Activated CD4-positive, alpha-beta T cell treated with anti-CD3 and anti-CD28 coated beads, Interleukin-2, Interleukin-6, amounts not matched to agents 100 ng/mL and 50 ng/mL, durations not matched to agents 16 hours and 8 hours (primary cell): ENCODE measurements around the gene GNAQ.
"Not testable (repeated sequence)": the region's sequence is repeated elsewhere in the genome, so short reads cannot be mapped to it uniquely, and the experiment has no call there.

ENCODE experiments used
- DNase-seq: peaks from one replicate; pipeline ENCODE4 v3.0.0-alpha.2; 2020

The GNAQ gene

GRCh38 chr9:77759391-77759790, 272.2 kb downstream of the GNAQ start:
- DNase-seq: no peak

GRCh38 chr9:77756449-77756848, 275.2 kb downstream of the GNAQ start:
- DNase-seq: no peak

GRCh38 chr9:77753180-77753579, 278.4 kb downstream of the GNAQ start:
- no peak for DNase-seq

- DNase-seq: no peak
Observed at GRCh38 chr9:77752554-77752953, 279.1 kb downstream of the GNAQ start.

GRCh38 chr9:77751341-77752091, 280.1 kb downstream of the GNAQ start:
- peak; percentile 41 for DNase-seq

GRCh38 chr9:77750981-77751340, 280.6 kb downstream of the GNAQ start:
- DNase-seq: no peak

- DNase-seq: no peak
Observed at GRCh38 chr9:77750284-77750683, 281.3 kb downstream of the GNAQ start.

- DNase-seq: no peak
Observed at GRCh38 chr9:77748214-77748772, 283.3 kb downstream of the GNAQ start.

- DNase-seq: no peak
Observed at GRCh38 chr9:77747163-77747562, 284.4 kb downstream of the GNAQ start.

GRCh38 chr9:77744841-77745430, 286.7 kb downstream of the GNAQ start:
- no peak for DNase-seq

- no peak for DNase-seq
Observed at GRCh38 chr9:77743386-77743785, 288.2 kb downstream of the GNAQ start.

- DNase-seq: no peak
Observed at GRCh38 chr9:77738932-77739331, 292.7 kb downstream of the GNAQ start.

- no peak for DNase-seq
Observed at GRCh38 chr9:77735494-77735893, 296.1 kb downstream of the GNAQ start.

GRCh38 chr9:77731930-77732329, 299.7 kb downstream of the GNAQ start:
- DNase-seq: no peak

GRCh38 chr9:77731008-77731698, 300.5 kb downstream of the GNAQ start:
- DNase-seq: no peak

GRCh38 chr9:77729177-77729576, 302.4 kb downstream of the GNAQ start:
- DNase-seq: no peak

- DNase-seq: no peak
Observed at GRCh38 chr9:77726814-77727213, 304.8 kb downstream of the GNAQ start.

- DNase-seq: no peak
Observed at GRCh38 chr9:77726289-77726688, 305.3 kb downstream of the GNAQ start.

GRCh38 chr9:77725820-77726219, 305.8 kb downstream of the GNAQ start:
- DNase-seq: peak; percentile 59

GRCh38 chr9:77725046-77725694, 306.4 kb downstream of the GNAQ start:
- DNase-seq: peak; percentile 38

- not testable (repeated sequence) for DNase-seq
Observed at GRCh38 chr9:77721156-77721555, 310.5 kb downstream of the GNAQ start.

GRCh38 chr9:77719321-77719720, 312.3 kb downstream of the GNAQ start:
- DNase-seq: no peak

GRCh38 chr9:77718298-77718640, 313.3 kb downstream of the GNAQ start:
- peak; percentile 27 for DNase-seq
